Measurements from ENCODE around the gene CDKL4. TPM values are rescaled to one million over a fixed set of nuclear protein-coding genes. Genes with fewer than 3 reads are reported as not detected.

The CDKL4 gene
- total RNA-seq: 1.2 and 1.7 TPM in 2 replicates

DNA sequence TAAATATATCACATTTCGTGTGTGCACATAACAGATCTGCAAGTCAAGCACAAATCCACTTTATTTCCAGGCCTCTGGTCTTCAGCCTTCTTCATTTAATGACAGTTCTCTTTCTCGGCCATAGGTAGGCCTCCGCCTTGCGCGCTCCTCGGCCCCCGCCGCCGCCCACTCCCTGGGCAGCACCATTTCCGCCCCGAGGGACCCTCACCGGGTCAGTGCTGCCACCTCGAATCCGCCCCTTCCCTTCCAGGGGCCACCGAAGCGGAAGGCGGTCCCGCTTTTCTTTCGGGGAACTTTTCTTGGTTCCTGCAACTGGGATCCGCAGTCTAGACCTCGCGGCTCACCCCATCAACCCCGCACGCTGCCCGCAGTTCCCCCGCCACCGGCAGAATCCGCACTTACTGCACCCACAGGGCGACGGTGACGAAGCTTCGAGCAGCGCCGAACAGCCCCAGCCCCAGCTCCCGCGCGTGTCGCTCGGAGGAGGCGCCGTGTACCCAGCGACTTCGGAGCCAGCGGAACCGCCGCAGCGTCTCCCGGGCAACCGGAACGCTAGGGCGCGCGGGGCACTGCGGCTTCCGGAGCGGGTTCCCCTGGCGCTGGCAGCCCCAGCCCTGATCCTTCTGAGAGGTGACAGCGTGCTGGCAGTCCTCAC is at the start of gene CDKL4:
Gene CDKL4 (minus strand): TSS at position 502 of the 655 bp plus-strand sequence.

Other genes with a start within 250 kb of the CDKL4 start
- 13.3 and 22.0 TPM in 2 replicates for gene SOS1, start 122.9 kb downstream of the CDKL4 start, total RNA-seq
- gene MAP4K3, start 193.3 kb upstream of the CDKL4 start, total RNA-seq: 42.1 and 49.3 TPM in 2 replicates